ENCODE data around the gene BMP8B. TPM values are rescaled to one million over a fixed set of nuclear protein-coding genes. Genes with fewer than 3 reads are reported as not detected.
"Not testable (repeated sequence)": the region's sequence is repeated elsewhere in the genome, so short reads cannot be mapped to it uniquely, and the experiment has no call there.

BMP8B gene
- total and polyA plus RNA-seq, 12 donors = 0.07 to 0.79 (median 0.22) TPM

DNA sequence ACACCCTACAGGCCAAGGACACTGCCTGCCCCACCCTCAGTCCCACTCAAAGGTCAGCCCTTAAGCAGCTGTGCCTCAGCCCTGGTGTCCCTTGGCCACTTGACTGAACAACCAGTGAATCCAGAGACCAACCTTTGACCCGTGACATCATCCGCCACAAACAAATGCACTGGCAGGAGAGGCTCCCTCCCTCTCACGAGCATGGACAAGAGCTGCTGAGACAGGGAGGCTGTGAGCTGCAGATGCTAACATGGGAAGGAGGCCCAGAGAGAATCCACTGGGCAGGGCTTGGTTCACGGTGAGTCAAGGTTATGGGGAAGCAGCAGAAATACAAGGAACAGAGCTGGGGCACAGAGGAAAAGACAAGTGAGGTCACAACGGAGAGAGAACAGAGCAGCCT, 22.2 kb downstream of the BMP8B start:
- H3K27me3 ChIP-seq; DNase-seq; intact Hi-C loops (cut with DNase I); H3K36me3 ChIP-seq; H3K4me3 ChIP-seq; ATAC-seq; H3K27ac ChIP-seq; H3K9me3 ChIP-seq; H3K4me1 ChIP-seq: not testable (repeated sequence)
- whole genome bisulfite sequencing, 2 donors = 59 to 67% methylated on average over 1 of the region's 5 CpGs

DNA sequence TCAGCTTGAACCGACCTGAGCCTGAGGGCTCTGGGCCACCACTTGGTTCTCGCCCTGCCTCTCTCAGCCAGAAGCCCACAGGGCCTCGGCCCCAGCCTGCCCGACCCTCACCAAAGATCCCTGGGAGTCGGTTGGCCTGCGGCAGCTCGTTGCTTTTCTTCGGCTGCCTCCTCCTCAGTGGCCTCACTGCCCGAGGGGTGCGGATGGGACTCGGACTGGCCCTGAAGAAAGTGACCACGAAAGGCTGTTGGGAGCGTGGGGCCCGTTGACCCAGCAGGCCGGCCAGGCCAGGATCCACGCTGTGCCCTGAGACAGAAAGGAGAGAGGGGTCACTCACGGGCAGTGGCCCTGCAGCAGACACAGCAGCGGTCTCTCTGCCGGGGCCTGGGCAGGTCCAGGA, 24.2 kb downstream of the BMP8B start:
- not testable (repeated sequence) for H3K27me3 ChIP-seq, H3K4me1 ChIP-seq, H3K9me3 ChIP-seq, H3K4me3 ChIP-seq, H3K27ac ChIP-seq, DNase-seq
- 92 to 100% methylated on average over 2 to 12 of the region's 19 CpGs for WGBS, 2 donors
- H3K36me3 ChIP-seq = peaks cover 0 to 14% (median 0%) of the 10 kb centered on the region in 9 donors
- peak in 3 of 8 donors; percentile 8 to 24 (median 22) for ATAC-seq
- intact Hi-C loops (cut with DNase I) = loop anchor here in 1 of 10 donors (5.0 kb wide), 1 partner anchor 242 kb away; no protein-coding TSS in a partner anchor

DNA sequence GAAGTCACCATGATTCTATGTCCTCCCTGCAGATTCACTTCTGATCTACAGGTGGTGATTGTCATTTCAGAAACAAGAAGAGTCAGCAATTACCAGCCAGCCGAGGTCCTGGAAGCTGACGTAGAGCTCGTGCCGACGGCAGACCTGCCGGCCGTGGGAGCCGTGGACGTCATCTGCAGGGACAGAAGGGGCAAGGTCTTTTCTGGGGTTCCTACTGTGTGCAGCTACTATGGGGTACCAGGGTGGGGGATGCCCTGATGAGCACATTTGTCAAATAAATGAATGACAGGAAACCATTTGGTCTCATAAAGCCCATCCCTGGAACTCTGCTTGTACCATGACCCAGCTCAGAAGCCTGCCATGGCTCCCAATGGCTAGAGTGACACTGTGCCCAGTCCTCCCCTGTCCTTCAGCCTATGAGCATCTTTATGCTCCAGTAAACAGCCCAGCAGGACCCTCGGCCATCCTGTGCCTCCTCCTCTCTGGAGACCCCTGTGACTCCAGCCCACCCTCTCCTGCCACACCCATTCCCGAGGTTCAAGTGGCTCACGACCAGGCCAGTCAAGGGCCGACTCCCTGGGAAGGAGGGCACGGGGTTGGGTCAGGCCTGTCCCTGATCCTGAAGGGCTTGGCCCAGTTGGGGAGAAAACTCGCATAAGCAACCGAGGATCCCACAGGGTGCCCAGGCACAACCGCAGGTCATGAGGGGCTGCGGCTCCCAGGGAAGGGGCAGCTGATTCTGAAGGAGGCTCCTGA, 24.9 kb downstream of the BMP8B start:
- DNase-seq, H3K27me3 ChIP-seq, H3K9me3 ChIP-seq, H3K4me3 ChIP-seq, H3K27ac ChIP-seq, H3K4me1 ChIP-seq: not testable (repeated sequence)
- H3K36me3 ChIP-seq = peaks cover 0 to 21% (median 0%) of the 10 kb centered on the region in 9 donors
- WGBS, 2 donors = 79% methylated on average over 15 of the region's 18 CpGs
- ATAC-seq = peak in 3 of 8 donors; percentile 5 to 21 (median 6)
- intact Hi-C loops (cut with DNase I) = loop anchor here in 1 of 10 donors (5.0 kb wide), 1 partner anchor 241 kb away; no protein-coding TSS in a partner anchor

DNA sequence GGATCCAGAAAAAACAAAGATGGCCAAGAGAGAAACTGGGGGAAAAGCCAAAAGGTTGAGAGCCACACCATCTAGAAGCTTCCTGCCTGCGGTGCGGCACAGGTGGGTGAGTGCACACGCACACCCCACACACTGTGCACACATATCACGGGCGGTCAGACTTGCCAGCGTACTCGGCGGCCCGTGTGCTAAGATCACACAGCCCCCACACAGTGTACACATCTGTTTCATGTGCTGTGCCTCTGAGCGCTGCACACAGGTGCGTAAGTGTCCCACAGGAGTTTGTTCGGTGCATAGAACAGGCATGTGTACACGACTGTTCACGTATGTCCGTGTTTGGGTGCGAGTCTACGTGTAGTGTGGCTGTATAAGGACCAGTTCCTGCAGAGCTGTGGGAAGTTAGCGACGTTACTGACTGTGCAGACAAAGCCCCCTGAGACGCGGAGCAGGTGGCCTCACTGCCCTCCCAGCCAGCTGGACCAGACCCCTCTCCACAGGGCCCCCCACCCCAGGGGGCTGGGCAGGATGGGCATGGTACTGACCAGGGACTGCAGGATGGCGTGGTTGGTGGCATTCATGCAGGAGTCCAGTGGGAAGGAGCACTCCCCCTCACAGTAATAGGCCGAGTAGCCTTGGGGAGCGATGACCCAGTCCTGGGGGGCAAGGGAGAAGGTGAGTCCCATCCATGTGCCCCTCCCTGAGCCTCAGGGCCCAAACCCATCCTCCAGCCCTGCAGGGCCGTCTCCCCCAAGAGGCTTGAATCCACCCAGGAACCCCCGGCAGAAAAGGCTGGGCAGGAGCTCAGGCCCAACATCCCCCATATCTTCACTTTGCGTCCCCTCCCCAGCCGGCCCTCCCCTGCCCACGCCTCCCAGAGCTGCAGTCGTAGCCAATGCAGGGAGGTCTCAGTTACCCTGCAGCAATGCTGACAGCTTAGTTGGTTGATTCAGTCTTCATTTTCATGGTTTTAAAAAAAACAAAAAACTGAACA, 25.8 kb downstream of the BMP8B start:
- Histone ChIP-seq H3K36me3 (peaks cover 0 to 31% (median 0%) of the 10 kb centered on the region in 9 donors), H3K27ac (no peak overlapping the region), H3K9me3 (no peaks in the 10 kb centered on the region), H3K27me3 (no peaks in the 10 kb centered on the region), H3K4me1 (no peaks in the 10 kb centered on the region), H3K4me3 (no peak overlapping the region)
- 91% methylated on average over 26 to 30 of the region's 30 CpGs for WGBS, 2 donors
- intact Hi-C loops (cut with DNase I) = loop anchor here in 1 of 10 donors (5.0 kb wide), 1 partner anchor 241 kb away; no protein-coding TSS in a partner anchor
- ATAC-seq (no peak), DNase-seq (no peak)
- TF ChIP-seq, protein P1, sequence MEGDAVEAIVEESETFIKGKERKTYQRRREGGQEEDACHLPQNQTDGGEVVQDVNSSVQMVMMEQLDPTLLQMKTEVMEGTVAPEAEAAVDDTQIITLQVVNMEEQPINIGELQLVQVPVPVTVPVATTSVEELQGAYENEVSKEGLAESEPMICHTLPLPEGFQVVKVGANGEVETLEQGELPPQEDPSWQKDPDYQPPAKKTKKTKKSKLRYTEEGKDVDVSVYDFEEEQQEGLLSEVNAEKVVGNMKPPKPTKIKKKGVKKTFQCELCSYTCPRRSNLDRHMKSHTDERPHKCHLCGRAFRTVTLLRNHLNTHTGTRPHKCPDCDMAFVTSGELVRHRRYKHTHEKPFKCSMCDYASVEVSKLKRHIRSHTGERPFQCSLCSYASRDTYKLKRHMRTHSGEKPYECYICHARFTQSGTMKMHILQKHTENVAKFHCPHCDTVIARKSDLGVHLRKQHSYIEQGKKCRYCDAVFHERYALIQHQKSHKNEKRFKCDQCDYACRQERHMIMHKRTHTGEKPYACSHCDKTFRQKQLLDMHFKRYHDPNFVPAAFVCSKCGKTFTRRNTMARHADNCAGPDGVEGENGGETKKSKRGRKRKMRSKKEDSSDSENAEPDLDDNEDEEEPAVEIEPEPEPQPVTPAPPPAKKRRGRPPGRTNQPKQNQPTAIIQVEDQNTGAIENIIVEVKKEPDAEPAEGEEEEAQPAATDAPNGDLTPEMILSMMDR (IDR thresholded peaks at IDR 0.05) = no peak

DNA sequence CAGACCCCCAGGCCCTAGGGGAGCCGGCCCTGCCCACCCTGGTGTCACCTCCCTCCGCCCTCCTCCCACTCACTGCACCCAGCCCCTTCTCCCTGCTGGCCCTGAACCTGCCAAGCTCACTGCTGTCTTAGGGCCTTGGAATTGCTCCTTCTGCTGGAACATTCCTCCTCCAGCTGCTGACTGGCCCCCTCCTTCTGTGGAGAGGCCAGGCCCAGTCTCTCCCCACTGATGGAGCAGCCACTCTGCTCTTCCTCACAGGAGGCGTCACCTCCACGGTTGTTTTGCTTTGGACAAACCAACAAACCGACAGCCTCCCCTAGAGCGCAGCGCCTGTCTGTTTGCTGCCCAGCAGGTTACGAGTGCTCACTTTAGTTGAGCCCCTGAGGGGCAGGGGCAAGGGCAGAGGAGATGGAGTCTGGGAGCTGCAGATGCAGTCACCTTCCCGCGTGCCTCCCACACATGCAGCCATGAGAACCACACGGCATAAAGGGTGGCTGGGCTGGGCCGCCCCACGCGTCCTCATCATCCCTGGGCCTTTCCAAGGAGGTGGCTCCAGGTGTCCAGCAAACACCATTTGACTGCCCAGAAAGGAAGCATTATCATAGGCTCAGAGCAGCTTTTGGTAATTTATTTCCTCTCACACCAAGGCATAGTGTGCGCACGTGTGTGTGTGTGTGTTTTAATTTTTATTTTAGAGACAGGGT, 27.0 kb downstream of the BMP8B start:
- H3K4me1 ChIP-seq = no peaks in the 10 kb centered on the region
- H3K27ac ChIP-seq = no peak overlapping the region
- peaks cover 0 to 42% (median 0%) of the 10 kb centered on the region in 9 donors for H3K36me3 ChIP-seq
- DNase-seq (no peak), ATAC-seq (no peak)
- intact Hi-C loops (cut with DNase I) = loop anchor here in 1 of 10 donors (5.0 kb wide), 1 partner anchor 239 kb away; no protein-coding TSS in a partner anchor
- WGBS, 2 donors = 72 to 77% methylated on average over 16 of the region's 16 CpGs
- TF ChIP-seq, protein P1 (IDR thresholded peaks at IDR 0.05) = no peak
- H3K9me3 ChIP-seq = no peaks in the 10 kb centered on the region
- no peak overlapping the region for H3K4me3 ChIP-seq
- no peaks in the 10 kb centered on the region for H3K27me3 ChIP-seq
